Fibroblast of mammary gland (primary cell): ENCODE data around the gene HDAC6.

ENCODE experiments used
- DNase-seq: peaks from one replicate; pipeline ENCODE4 v3.0.0-alpha.2; 2010; ENCODE audit warnings: low read depth
- H3K4me3 ChIP-seq: 2 replicates; pipeline ENCODE4 v1.5.1; 2011; ENCODE audit warnings: low read depth, mild to moderate bottlenecking, low read length, moderate library complexity; ENCODE audit not compliant: control insufficient read depth
- TF ChIP-seq, protein P1 (sequence below): conservative IDR thresholded peaks from 2 replicates; pipeline ENCODE4 v1.5.1; 2011; ENCODE audit warnings: low read depth, low read length, inconsistent platforms; ENCODE audit not compliant: control insufficient read depth, insufficient read depth

The HDAC6 gene

DNA sequence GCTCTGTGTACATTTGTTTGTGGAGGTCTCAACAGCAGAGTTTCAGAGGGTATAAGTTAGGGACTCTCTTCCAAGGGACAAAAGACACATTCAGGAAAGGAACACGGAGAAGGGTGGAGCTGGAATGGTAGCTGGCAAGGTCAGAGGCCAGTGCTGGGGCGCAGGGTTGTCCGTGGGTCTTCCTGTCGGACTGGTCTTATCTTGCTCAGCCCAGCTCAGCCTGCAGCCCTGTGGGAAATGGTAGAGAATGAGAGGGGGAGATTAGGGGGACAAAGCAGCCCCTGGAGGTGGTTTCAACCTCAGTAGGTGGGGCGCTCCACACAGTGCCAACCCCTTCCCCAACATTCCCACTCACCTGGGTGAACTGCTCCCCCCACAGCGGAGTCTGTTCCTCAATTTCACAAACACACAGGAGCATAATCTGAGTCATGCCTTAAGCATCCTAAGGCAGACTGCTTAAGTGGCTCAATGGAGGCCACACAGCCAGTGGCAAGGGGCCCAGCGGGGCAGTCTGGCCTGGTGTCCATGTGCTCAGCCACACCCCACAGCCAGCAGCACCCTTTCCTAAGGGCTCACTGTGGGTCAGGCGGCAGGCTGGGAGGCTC lies 6.9 kb upstream of the HDAC6 start:
- no peak overlapping the region for H3K4me3 ChIP-seq
- peak; percentile 51 for DNase-seq
- TF ChIP-seq, protein P1, sequence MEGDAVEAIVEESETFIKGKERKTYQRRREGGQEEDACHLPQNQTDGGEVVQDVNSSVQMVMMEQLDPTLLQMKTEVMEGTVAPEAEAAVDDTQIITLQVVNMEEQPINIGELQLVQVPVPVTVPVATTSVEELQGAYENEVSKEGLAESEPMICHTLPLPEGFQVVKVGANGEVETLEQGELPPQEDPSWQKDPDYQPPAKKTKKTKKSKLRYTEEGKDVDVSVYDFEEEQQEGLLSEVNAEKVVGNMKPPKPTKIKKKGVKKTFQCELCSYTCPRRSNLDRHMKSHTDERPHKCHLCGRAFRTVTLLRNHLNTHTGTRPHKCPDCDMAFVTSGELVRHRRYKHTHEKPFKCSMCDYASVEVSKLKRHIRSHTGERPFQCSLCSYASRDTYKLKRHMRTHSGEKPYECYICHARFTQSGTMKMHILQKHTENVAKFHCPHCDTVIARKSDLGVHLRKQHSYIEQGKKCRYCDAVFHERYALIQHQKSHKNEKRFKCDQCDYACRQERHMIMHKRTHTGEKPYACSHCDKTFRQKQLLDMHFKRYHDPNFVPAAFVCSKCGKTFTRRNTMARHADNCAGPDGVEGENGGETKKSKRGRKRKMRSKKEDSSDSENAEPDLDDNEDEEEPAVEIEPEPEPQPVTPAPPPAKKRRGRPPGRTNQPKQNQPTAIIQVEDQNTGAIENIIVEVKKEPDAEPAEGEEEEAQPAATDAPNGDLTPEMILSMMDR = no peak

DNA sequence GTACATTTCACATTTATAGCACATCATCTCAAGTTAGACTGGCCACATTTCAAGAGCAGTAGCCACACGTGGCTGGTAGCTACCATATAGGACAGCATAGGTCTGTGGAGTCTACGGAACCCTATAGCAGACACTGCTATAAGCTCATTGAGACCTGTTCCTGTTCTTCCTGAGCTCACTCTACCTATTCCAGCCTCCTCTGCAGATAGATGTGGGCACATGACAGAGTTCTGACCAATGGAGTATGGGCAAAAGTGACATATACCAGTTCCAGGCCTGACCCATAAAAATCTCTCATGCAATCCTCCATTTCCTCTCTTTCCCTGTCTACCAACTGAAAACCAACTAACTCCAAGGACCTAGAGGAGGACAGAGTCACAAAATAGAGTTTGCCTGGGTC lies 3.5 kb upstream of the HDAC6 start:
- DNase-seq = no peak
- no peak overlapping the region for H3K4me3 ChIP-seq
- TF ChIP-seq, protein P1 = no peak

DNA sequence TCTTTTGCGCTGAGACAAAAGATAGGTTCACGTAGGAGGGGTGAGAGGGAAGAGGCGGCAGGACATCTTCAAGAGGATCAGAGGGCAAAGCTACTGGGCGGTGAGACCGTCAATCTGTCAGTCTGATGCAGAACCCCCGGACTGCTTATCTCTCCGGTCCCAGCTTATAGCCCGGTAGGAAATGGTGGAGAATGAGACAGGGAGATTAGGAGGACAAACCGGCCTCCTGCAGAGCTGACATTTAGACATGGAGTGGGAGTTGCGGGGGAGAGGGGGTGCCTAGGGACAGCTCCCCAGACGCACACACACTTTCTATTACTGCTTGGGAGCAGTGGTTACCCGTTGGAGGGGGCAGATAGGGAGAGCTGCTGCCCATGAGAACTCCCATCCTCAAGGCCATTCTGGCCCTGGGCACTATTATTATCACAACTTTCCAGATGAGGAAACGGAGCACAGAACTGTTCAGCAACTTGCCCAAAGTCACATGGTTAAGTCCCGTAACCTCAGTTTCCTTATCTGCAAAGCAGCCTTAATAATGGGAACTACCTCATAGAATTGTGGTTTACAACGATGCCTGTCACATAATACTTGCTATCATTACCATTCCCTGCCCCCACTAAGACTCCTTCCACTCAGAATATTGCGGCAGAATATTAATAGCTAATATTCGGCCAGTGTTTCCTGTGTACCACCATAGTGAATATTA lies 1.1 kb upstream of the HDAC6 start:
- peak overlapping the region; percentile 66 for H3K4me3 ChIP-seq
- TF ChIP-seq, protein P1 = no peak
- no peak for DNase-seq

DNA sequence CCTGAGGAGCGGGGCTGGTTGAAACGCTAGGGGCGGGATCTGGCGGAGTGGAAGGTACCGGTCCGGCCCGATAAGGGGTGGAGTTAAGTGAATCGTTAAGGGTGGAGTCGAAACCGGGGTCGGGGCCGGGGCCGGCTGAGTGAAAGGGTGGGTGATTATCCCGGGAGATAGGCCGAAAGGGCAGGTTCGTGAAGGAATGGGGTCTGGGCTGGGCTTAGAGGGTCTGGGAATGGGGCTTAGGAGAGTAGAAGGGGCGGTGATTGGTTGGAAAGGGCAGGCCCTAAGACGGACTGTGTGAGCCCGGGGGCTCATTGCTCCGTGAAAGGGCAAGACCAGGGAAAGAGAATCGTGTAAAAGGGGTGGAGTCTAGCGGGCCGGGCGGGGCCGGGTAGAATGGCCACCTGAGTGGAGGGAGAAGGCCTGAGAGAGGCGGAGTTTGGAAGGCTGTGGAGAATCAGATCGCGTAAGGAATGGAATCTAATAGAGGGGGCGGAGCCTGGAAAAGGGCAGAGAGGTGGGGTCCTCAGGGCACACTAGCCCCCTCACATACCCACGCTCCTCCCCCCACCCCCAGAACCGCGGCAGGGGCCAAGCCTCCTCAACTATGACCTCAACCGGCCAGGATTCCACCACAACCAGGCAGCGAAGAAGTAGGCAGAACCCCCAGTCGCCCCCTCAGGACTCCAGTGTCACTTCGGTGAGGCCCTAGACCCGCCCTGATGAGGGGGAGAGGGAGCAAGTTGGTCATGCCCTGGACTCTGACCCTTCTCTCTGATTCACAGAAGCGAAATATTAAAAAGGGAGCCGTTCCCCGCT lies 430 bp downstream of the HDAC6 start:
- TF ChIP-seq, protein P1 = no peak
- peak; percentile 75 for DNase-seq
- peak overlapping the region; percentile 74 for H3K4me3 ChIP-seq

DNA sequence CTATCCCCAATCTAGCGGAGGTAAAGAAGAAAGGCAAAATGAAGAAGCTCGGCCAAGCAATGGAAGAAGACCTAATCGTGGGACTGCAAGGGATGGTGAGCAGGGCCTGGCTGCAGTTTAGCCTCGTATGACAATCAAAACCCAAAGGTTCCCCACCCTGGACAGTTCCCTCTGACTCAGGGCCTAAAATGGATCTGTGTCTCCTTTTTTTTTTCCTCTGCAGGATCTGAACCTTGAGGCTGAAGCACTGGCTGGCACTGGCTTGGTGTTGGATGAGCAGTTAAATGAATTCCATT lies 986 bp downstream of the HDAC6 start:
- peak overlapping the region; percentile 74 for H3K4me3 ChIP-seq
- peak; percentile 3 for DNase-seq
- TF ChIP-seq, protein P1 = no peak

DNA sequence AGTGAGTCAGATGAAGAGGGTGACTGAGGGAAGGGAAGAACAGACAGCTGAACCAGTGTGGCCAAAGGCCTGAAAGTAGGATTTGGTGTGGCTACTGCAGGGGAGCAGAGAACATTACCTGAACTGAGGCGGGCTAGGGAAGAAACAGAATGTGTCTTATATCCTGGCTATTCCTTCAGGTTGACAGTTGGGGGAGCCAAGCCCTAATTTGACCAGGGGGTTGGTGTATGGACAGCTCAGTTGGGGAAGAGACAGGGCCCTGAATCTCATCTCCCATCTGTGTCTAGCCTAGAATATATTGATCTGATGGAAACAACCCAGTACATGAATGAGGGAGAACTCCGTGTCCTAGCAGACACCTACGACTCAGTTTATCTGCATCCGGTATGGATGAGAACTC lies 4.2 kb downstream of the HDAC6 start:
- TF ChIP-seq, protein P1 = no peak
- no peak for DNase-seq

More for the DNA sequence above, 4.2 kb downstream of the HDAC6 start:
- H3K4me3 ChIP-seq = no peak overlapping the region
